Right lobe of liver (tissue), 6 donors: ENCODE data around the gene RASAL2. TPM values are rescaled to one million over a fixed set of nuclear protein-coding genes. Genes with fewer than 3 reads are reported as not detected.

Source experiments
- ATAC-seq, 4 donors: fragments of 200-7000 bp; cut with Tn5 transposase; one replicate each; pipeline ENCODE4 v1.9.1; 2020; ENCODE audit warnings: mild to moderate bottlenecking in 4 of 4, moderate library complexity in 4 of 4
- DNase-seq, 3 donors: peaks; one replicate each; pipeline ENCODE4 v3.0.0-alpha.2; 2020
- H3K27ac ChIP-seq, 3 donors: fragments of 200-600 bp; one replicate each; pipeline ENCODE4 v1.8.0; 2022
- H3K27me3 ChIP-seq, 2 donors: fragments of 200-600 bp; one replicate each; pipeline ENCODE4 v1.8.0; 2022
- H3K36me3 ChIP-seq, 4 donors: fragments of 200-600 bp; sonication (generic) in 1 of 4; one replicate each; pipeline versions ENCODE4 v1.5.1 to v1.8.0; 2017 to 2022; ENCODE audit warnings: control low read depth in 1 of 4
- H3K4me1 ChIP-seq, 4 donors: fragments of 200-600 bp; sonication (generic) in 1 of 4; one replicate each; pipeline versions ENCODE4 v1.5.1 to v1.8.0; 2017 to 2022; ENCODE audit warnings: control low read depth in 1 of 4
- H3K4me3 ChIP-seq, 3 donors: fragments of 200-600 bp; one replicate each; pipeline ENCODE4 v1.8.0; 2022
- H3K9me3 ChIP-seq, 4 donors: fragments of 200-600 bp; sonication (generic) in 1 of 4; one replicate each; pipeline versions ENCODE4 v1.5.1 to v1.8.0; 2017 to 2022; ENCODE audit warnings: control low read depth in 1 of 4
- CTCF ChIP-seq, 4 donors: fragments of 200-600 bp in 3 of 4; fragments of 450-650 bp in 1 of 4; IDR thresholded peaks; one replicate each; pipeline versions ENCODE4 v1.5.1 to v1.8.0; 2016 to 2022; ENCODE audit warnings: antibody characterized with exemption in 4 of 4, mild to moderate bottlenecking in 2 of 4
- POLR2A ChIP-seq: fragments of 450-650 bp; IDR thresholded peaks from one replicate; pipeline ENCODE4 v1.6.1; 2017; ENCODE audit warnings: antibody characterized with exemption, mild to moderate bottlenecking
- WGBS: methylation state at CpG from one replicate; pipeline ENCODE4 v1.1.6; 2018; ENCODE audit warnings: low coverage, low lambda C conversion rate; ENCODE audit not compliant: insufficient coverage; ENCODE audit errors: missing lambda C conversion rate; 5-methylcytosine and 5-hydroxymethylcytosine counted together
- intact Hi-C, 2 donors: fragments of 100-400 bp; cut with DNase I; formaldehyde crosslinking; loops; one replicate each; pipeline versions ENCODE4 v1.11.2 to v1.14.1; 2022
- total RNA-seq, 6 experiments: library from RNA; depleted of rRNA in 2 of 6; stranded (reverse); fragments of >200 nt in 2 of 6; fragmentation: NEBNext Ultra II Directional in 3 of 6; extraction: Animal tissue kit (Norgen Biotek cat#: 25700) in 3 of 6; gene quantifications; one replicate each; pipeline versions ENCODE4 v1.1.0 to v1.2.4, GENCODE V29; 2016 to 2023
- donor health status: DM: no; HTN: yes; CAD: no.
- donor health status: DM: no; HTN: no; CAD: no.
- donor health status: DM: no; HTN: no; CAD: no.
- donor health status: DM: no; HTN: yes; CAD: no.
- donor health status: DM: no; HTN: yes; CAD: no.

The RASAL2 gene
- total RNA-seq, 6 experiments from 2014 or later = 3.6 to 6.0 (median 5.2) TPM

GRCh38 chr1:178506177-178506576 is 412.3 kb downstream of the RASAL2 start:
- no CpG with 5 or more reads among the region's 6 CpGs for WGBS
- Histone ChIP-seq H3K4me1 (no peaks in the 10 kb centered on the region), H3K4me3 (no peak overlapping the region), H3K27me3 (no peaks in the 10 kb centered on the region), H3K27ac (no peak overlapping the region), H3K36me3 (no peaks in the 10 kb centered on the region), H3K9me3 (no peaks in the 10 kb centered on the region)
- TF ChIP-seq CTCF (IDR thresholded peaks at IDR 0.05) (no peak), POLR2A (no peak)
- intact Hi-C loops = no loop called here
- ATAC-seq (no peak), DNase-seq (no peak)

DNA sequence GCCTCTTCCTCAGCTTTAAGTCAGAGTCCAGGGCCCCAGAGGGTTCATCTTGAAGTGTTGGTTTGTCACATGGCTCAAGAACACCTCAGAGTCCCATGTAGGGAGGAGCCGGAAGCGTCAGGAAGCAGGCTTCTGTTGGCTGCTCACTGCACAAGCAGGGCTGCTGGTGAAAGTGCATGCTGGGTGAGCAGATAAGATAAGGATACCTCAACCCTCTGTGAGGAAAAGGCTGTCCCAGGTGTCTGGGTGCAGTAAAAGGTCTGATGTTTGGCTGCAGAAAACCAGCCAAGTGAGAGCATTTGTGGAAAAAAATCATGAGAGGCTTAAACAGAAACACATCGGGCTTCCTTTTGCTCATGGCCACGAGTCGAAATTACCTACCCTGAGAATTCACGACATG is 412.8 kb downstream of the RASAL2 start:
- Histone ChIP-seq H3K27ac (no peak overlapping the region), H3K4me3 (no peak overlapping the region), H3K27me3 (no peaks in the 10 kb centered on the region), H3K4me1 (no peaks in the 10 kb centered on the region), H3K9me3 (no peaks in the 10 kb centered on the region), H3K36me3 (no peaks in the 10 kb centered on the region)
- no peak for DNase-seq
- TF ChIP-seq CTCF (IDR thresholded peaks at IDR 0.05) (no peak), POLR2A (no peak)
- intact Hi-C loops = no loop called here
- ATAC-seq = no peak
- WGBS = 77% methylated on average over 5 of the region's 6 CpGs

DNA sequence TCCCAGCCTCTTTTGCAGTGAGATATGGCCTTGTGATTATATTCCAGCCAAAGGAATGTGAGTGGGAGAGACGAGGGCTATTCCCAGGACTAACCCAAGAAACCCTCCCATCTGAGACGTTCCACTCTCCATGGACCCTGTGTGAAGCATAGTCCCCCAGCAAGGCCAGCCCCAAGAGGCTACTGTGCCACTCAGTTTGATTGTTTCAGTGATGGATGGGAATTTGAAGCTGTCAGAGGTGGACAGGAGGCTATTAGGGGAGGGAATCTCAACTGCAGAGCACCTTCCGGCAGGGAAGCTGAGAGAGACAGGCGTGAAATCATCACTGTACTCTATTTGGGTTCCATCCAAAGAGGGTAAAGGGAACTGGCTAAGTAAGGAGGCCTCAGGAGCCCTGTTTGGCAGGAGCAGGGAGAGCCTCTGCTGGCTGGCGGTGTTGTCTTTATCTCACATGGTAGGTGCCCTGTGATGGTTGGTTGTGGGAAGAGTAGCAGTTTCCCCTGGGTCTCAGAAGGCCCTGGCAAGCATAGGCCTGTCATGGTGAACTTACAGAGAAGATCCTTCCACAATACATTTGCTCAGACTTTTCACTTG is 415.6 kb downstream of the RASAL2 start:
- no peaks in the 10 kb centered on the region for H3K9me3 ChIP-seq
- DNase-seq (no peak), ATAC-seq (no peak)
- H3K4me1 ChIP-seq = no peaks in the 10 kb centered on the region
- WGBS = no CpG with 5 or more reads among the region's 5 CpGs
- intact Hi-C loops = no loop called here
- TF ChIP-seq POLR2A = no peak
- TF ChIP-seq CTCF (IDR thresholded peaks at IDR 0.05) = no peak
- H3K36me3 ChIP-seq = no peaks in the 10 kb centered on the region
- H3K4me3 ChIP-seq = no peak overlapping the region
- no peak overlapping the region for H3K27ac ChIP-seq
- no peaks in the 10 kb centered on the region for H3K27me3 ChIP-seq

- no peaks in the 10 kb centered on the region for H3K4me1 ChIP-seq
- DNase-seq (no peak), ATAC-seq (no peak)
- no peaks in the 10 kb centered on the region for H3K36me3 ChIP-seq
- intact Hi-C loops = no loop called here
- H3K9me3 ChIP-seq = no peaks in the 10 kb centered on the region
- TF ChIP-seq CTCF (IDR thresholded peaks at IDR 0.05) (no peak), POLR2A (no peak)
- H3K27me3 ChIP-seq = no peaks in the 10 kb centered on the region
- 89% methylated on average over 2 of the region's 4 CpGs for WGBS
- H3K27ac ChIP-seq = no peak overlapping the region
- no peak overlapping the region for H3K4me3 ChIP-seq
Measured at GRCh38 chr1:178510155-178510554, 416.3 kb downstream of the RASAL2 start.
